ENCODE results near the gene FAM216B.
"Not testable (repeated sequence)": the region's sequence is repeated elsewhere in the genome, so short reads cannot be mapped to it uniquely, and the experiment has no call there.

The FAM216B gene

GRCh38 chr13:42760951-42761350 is 20.4 kb upstream of the FAM216B start:
- Histone ChIP-seq H3K79me2 (ENCODE audit: insufficient read depth, low read depth) (no peaks in the 10 kb centered on the region), H3K36me3 (ENCODE audit: insufficient read depth) (no peaks in the 10 kb centered on the region), H4K20me1 (ENCODE audit: insufficient read depth) (no peaks in the 10 kb centered on the region), H3K4me3 (IDR thresholded peaks at IDR 0.05; ENCODE audit: insufficient read depth, low read depth, low read length) (no peak overlapping the region), H3K9ac (no peak overlapping the region), H3K27ac (no peak overlapping the region), H3K4me2 (no peak overlapping the region), H3K4me1 (ENCODE audit: low read depth, poor library complexity, severe bottlenecking) (no peaks in the 10 kb centered on the region), H2AFZ (ENCODE audit: low read depth) (no peak overlapping the region), H3K27me3 (ENCODE audit: insufficient read depth, low read depth) (no peaks in the 10 kb centered on the region)
- no peak for TF ChIP-seq CTCF (conservative IDR thresholded peaks at IDR 0.05; ENCODE audit: low read depth, low read length)

DNA sequence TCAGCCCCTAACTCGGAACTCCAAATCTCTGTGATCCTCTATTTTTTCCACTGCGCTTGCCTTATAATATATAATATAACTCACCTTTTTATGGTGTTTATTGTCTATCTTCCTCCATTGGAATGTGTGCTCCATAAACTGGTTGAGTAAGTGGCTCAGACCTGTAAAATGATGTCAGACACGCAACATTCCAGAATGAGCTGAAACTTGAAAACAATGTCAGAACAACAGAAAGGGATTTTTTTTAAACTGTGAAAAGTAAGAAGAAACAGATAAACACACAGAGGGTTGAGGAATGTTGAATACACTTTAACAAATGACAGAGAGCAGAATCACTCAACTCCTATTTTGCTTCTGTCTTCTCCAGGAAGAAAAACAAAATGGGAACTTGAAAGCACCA is 19.1 kb upstream of the FAM216B start:
- Histone ChIP-seq H3K4me2 (no peak overlapping the region), H3K36me3 (ENCODE audit: insufficient read depth) (no peaks in the 10 kb centered on the region), H3K4me1 (ENCODE audit: low read depth, poor library complexity, severe bottlenecking) (no peaks in the 10 kb centered on the region), H3K9ac (no peak overlapping the region), H3K27ac (no peak overlapping the region), H3K4me3 (IDR thresholded peaks at IDR 0.05; ENCODE audit: insufficient read depth, low read depth, low read length) (no peak overlapping the region), H4K20me1 (ENCODE audit: insufficient read depth) (no peaks in the 10 kb centered on the region), H3K79me2 (ENCODE audit: insufficient read depth, low read depth) (no peaks in the 10 kb centered on the region), H2AFZ (ENCODE audit: low read depth) (no peak overlapping the region), H3K27me3 (ENCODE audit: insufficient read depth, low read depth) (no peaks in the 10 kb centered on the region)
- no peak for TF ChIP-seq CTCF (conservative IDR thresholded peaks at IDR 0.05; ENCODE audit: low read depth, low read length)

GRCh38 chr13:42762917-42763316 is 18.5 kb upstream of the FAM216B start:
- Histone ChIP-seq H4K20me1 (ENCODE audit: insufficient read depth) (no peaks in the 10 kb centered on the region), H2AFZ (ENCODE audit: low read depth) (no peak overlapping the region), H3K4me2 (no peak overlapping the region), H3K9ac (no peak overlapping the region), H3K27me3 (ENCODE audit: insufficient read depth, low read depth) (no peaks in the 10 kb centered on the region), H3K79me2 (ENCODE audit: insufficient read depth, low read depth) (no peaks in the 10 kb centered on the region), H3K4me1 (ENCODE audit: low read depth, poor library complexity, severe bottlenecking) (no peaks in the 10 kb centered on the region), H3K36me3 (ENCODE audit: insufficient read depth) (no peaks in the 10 kb centered on the region), H3K27ac (no peak overlapping the region), H3K4me3 (IDR thresholded peaks at IDR 0.05; ENCODE audit: insufficient read depth, low read depth, low read length) (no peak overlapping the region)
- TF ChIP-seq CTCF (conservative IDR thresholded peaks at IDR 0.05; ENCODE audit: low read depth, low read length), result no peak

DNA sequence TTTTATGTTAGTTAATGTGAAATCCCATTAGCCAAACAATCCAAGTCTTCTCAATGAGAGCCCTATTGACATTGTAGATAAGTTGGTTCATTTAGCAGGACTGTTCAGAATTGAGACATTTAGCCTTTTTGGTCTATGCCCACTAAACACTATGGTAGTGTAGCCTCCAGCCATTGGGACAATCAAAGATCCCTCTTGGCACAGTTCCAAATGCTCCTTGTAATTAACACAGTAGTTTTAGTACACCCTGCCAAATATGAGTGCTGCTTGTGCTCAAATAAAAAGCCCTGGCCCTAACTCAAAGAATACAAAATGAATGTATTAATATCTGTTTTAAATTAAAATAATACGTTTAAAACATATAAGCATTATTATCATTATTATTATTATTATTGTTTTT is 15.4 kb upstream of the FAM216B start:
- Histone ChIP-seq H3K4me2 (no peak overlapping the region), H3K79me2 (ENCODE audit: insufficient read depth, low read depth) (no peaks in the 10 kb centered on the region), H3K36me3 (ENCODE audit: insufficient read depth) (no peaks in the 10 kb centered on the region), H3K4me3 (IDR thresholded peaks at IDR 0.05; ENCODE audit: insufficient read depth, low read depth, low read length) (no peak overlapping the region), H3K27ac (no peak overlapping the region), H3K27me3 (ENCODE audit: insufficient read depth, low read depth) (no peaks in the 10 kb centered on the region), H4K20me1 (ENCODE audit: insufficient read depth) (no peaks in the 10 kb centered on the region), H3K9ac (no peak overlapping the region), H2AFZ (ENCODE audit: low read depth) (no peak overlapping the region), H3K4me1 (ENCODE audit: low read depth, poor library complexity, severe bottlenecking) (no peaks in the 10 kb centered on the region)
- TF ChIP-seq CTCF (conservative IDR thresholded peaks at IDR 0.05; ENCODE audit: low read depth, low read length), result no peak

DNA sequence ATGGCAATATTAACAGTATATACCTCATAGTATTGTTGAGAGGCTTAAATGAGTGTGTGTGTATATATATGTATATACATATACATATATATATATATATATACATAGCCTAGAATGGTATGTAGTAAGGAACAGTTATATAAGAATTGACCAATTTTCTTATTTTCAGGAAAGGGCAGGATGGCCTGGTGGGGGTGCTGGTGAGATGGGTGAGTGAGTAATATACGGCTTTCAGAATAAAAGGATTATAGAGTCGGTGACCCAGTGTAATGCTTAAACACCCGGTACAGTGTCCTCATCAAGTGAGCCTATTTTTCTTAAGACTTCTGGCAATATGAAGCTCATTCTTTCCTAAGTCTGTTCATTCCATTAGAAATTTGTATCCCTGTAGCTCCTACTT is 11.7 kb upstream of the FAM216B start:
- no peak for TF ChIP-seq CTCF (conservative IDR thresholded peaks at IDR 0.05; ENCODE audit: low read depth, low read length)
- no peaks in the 10 kb centered on the region for H3K4me1 ChIP-seq (ENCODE audit: low read depth, poor library complexity, severe bottlenecking)
- H2AFZ ChIP-seq (ENCODE audit: low read depth), result no peak overlapping the region
- no peak overlapping the region for H3K9ac ChIP-seq
- no peaks in the 10 kb centered on the region for H4K20me1 ChIP-seq (ENCODE audit: insufficient read depth)
- no peaks in the 10 kb centered on the region for H3K79me2 ChIP-seq (ENCODE audit: insufficient read depth, low read depth)
- H3K36me3 ChIP-seq (ENCODE audit: insufficient read depth), result no peaks in the 10 kb centered on the region
- no peak overlapping the region for H3K4me2 ChIP-seq
- H3K27me3 ChIP-seq (ENCODE audit: insufficient read depth, low read depth), result no peaks in the 10 kb centered on the region
- H3K4me3 ChIP-seq (IDR thresholded peaks at IDR 0.05; ENCODE audit: insufficient read depth, low read depth, low read length), result no peak overlapping the region
- H3K27ac ChIP-seq, result no peak overlapping the region

GRCh38 chr13:42776558-42776957 is 4.8 kb upstream of the FAM216B start:
- H3K27ac ChIP-seq, result not testable (repeated sequence)

More at GRCh38 chr13:42776558-42776957, 4.8 kb upstream of the FAM216B start:
- not testable (repeated sequence) for H3K4me1 ChIP-seq (ENCODE audit: low read depth, poor library complexity, severe bottlenecking); H3K9ac ChIP-seq; H3K4me2 ChIP-seq; H3K4me3 ChIP-seq (IDR thresholded peaks at IDR 0.05; ENCODE audit: insufficient read depth, low read depth, low read length); H2AFZ ChIP-seq (ENCODE audit: low read depth); H3K79me2 ChIP-seq (ENCODE audit: insufficient read depth, low read depth); H3K36me3 ChIP-seq (ENCODE audit: insufficient read depth); H4K20me1 ChIP-seq (ENCODE audit: insufficient read depth); H3K27me3 ChIP-seq (ENCODE audit: insufficient read depth, low read depth)

Measured in KMS-11 (cell line).